ENCODE measurements around the gene TBX18.

- TF ChIP-seq, protein P1, sequence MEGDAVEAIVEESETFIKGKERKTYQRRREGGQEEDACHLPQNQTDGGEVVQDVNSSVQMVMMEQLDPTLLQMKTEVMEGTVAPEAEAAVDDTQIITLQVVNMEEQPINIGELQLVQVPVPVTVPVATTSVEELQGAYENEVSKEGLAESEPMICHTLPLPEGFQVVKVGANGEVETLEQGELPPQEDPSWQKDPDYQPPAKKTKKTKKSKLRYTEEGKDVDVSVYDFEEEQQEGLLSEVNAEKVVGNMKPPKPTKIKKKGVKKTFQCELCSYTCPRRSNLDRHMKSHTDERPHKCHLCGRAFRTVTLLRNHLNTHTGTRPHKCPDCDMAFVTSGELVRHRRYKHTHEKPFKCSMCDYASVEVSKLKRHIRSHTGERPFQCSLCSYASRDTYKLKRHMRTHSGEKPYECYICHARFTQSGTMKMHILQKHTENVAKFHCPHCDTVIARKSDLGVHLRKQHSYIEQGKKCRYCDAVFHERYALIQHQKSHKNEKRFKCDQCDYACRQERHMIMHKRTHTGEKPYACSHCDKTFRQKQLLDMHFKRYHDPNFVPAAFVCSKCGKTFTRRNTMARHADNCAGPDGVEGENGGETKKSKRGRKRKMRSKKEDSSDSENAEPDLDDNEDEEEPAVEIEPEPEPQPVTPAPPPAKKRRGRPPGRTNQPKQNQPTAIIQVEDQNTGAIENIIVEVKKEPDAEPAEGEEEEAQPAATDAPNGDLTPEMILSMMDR (IDR thresholded peaks at IDR 0.05 in 8 of 11, conservative IDR thresholded peaks at IDR 0.05 in 3 of 11): no peak
- TF ChIP-seq POLR2A (IDR thresholded peaks at IDR 0.05) (no peak), POLR2AphosphoS5 (IDR thresholded peaks at IDR 0.05) (no peak)
These were observed 120.6 kb downstream of the TBX18 start for GRCh38 chr6:84643778-84644177.
